Effector memory CD4-positive, alpha-beta T cell (primary cell): ENCODE results near the gene ARMC2.
"Not testable (repeated sequence)": the region's sequence is repeated elsewhere in the genome, so short reads cannot be mapped to it uniquely, and the experiment has no call there.

Source experiments
- DNase-seq, 3 donors: peaks; one replicate each; pipeline ENCODE4 v3.0.0-alpha.2; 2020
- H3K27ac ChIP-seq: 2 replicates; pipeline ENCODE4 v1.7.0; 2013; ENCODE audit warnings: mild to moderate bottlenecking, low read length, moderate library complexity; ENCODE audit not compliant: insufficient read depth, poor library complexity, severe bottlenecking
- H3K27me3 ChIP-seq: replicated peaks from 2 replicates; pipeline ENCODE4 v1.7.0; 2013; ENCODE audit warnings: mild to moderate bottlenecking, low read length; ENCODE audit not compliant: insufficient read depth, control insufficient read depth, poor library complexity, severe bottlenecking
- H3K36me3 ChIP-seq: 2 replicates; pipeline ENCODE4 v1.7.0; 2013; ENCODE audit warnings: mild to moderate bottlenecking, low read length, moderate library complexity; ENCODE audit not compliant: control insufficient read depth, insufficient read depth
- H3K4me1 ChIP-seq: 2 replicates; pipeline ENCODE4 v1.7.0; 2013; ENCODE audit warnings: low read length, mild to moderate bottlenecking; ENCODE audit not compliant: control insufficient read depth, insufficient read depth, poor library complexity, severe bottlenecking
- H3K4me3 ChIP-seq: 2 replicates; pipeline ENCODE4 v1.7.0; 2013; ENCODE audit warnings: low read length, low read depth, mild to moderate bottlenecking; ENCODE audit not compliant: insufficient read depth, poor library complexity, severe bottlenecking
- H3K9me3 ChIP-seq: 2 replicates; pipeline ENCODE4 v1.7.0; 2013; ENCODE audit warnings: mild to moderate bottlenecking, low read length, moderate library complexity; ENCODE audit not compliant: control insufficient read depth

Gene ARMC2

GRCh38 chr6:108878942-108879341 lies 30.7 kb downstream of the ARMC2 start:
- Histone ChIP-seq H3K4me3 (no peak overlapping the region), H3K4me1 (peaks cover 11% of the 10 kb centered on the region), H3K36me3 (no peaks in the 10 kb centered on the region), H3K9me3 (no peaks in the 10 kb centered on the region), H3K27ac (no peak overlapping the region), H3K27me3 (no peaks in the 10 kb centered on the region)
- DNase-seq: no peak

DNA sequence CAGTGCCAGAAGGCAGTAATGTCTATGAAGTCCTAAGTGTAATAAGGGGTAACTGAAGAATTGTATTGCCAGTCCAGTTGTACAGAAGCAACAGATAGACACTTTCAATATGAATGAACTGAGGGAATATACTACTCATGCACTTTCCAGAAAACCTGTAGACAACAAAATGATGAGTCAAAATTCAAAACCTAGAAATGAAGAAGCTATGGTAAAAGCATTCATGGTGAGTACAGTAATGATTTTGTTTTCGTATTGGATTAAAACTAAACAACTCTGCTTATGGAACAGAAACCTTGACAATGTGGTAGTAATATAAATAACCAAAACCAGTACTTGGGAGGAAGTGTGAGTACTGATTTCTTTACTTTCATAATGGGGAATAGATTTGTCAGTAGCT lies 35.0 kb downstream of the ARMC2 start:
- Histone ChIP-seq H3K9me3 (no peaks in the 10 kb centered on the region), H3K36me3 (no peaks in the 10 kb centered on the region), H3K4me3 (no peak overlapping the region), H3K27me3 (no peaks in the 10 kb centered on the region), H3K27ac (no peak overlapping the region), H3K4me1 (no peaks in the 10 kb centered on the region)
- DNase-seq: no peak

GRCh38 chr6:108884211-108885059 lies 36.2 kb downstream of the ARMC2 start:
- H3K4me1 ChIP-seq: no peaks in the 10 kb centered on the region
- no peaks in the 10 kb centered on the region for H3K36me3 ChIP-seq
- no peaks in the 10 kb centered on the region for H3K27me3 ChIP-seq
- H3K9me3 ChIP-seq: no peaks in the 10 kb centered on the region
- no peak for DNase-seq
- no peak overlapping the region for H3K27ac ChIP-seq
- no peak overlapping the region for H3K4me3 ChIP-seq

- DNase-seq: no peak
- no peaks in the 10 kb centered on the region for H3K4me1 ChIP-seq
- no peaks in the 10 kb centered on the region for H3K9me3 ChIP-seq
- H3K27ac ChIP-seq: no peak overlapping the region
- no peak overlapping the region for H3K4me3 ChIP-seq
- no peaks in the 10 kb centered on the region for H3K27me3 ChIP-seq
- no peaks in the 10 kb centered on the region for H3K36me3 ChIP-seq
These were observed 39.8 kb downstream of the ARMC2 start for GRCh38 chr6:108888052-108888451.

- H3K36me3 ChIP-seq: no peaks in the 10 kb centered on the region
- no peak for DNase-seq
- H3K4me3 ChIP-seq: no peak overlapping the region
- H3K27ac ChIP-seq: no peak overlapping the region
- no peaks in the 10 kb centered on the region for H3K4me1 ChIP-seq
- no peaks in the 10 kb centered on the region for H3K27me3 ChIP-seq
- H3K9me3 ChIP-seq: no peaks in the 10 kb centered on the region
These were observed 40.5 kb downstream of the ARMC2 start for GRCh38 chr6:108888745-108889144.

DNA sequence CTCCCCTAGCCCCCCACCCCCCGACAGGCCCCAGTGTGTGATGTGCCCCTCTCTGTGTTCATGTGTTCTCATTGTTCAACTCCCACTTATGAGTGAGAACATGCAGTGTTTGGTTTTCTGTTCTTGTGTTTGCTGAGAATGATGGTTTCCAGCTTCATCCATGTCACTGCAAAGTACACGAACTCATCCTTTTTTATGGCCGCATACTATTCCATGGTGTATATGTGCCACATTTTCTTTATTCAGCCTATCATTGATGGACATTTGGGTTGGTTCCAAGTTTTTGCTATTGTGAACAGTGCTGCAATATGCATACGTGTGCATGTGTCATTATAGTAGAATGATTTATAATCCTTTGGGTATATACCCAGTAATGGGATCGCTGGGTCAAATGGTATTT lies 42.7 kb downstream of the ARMC2 start:
- DNase-seq, H3K27me3 ChIP-seq, H3K4me3 ChIP-seq, H3K9me3 ChIP-seq, H3K4me1 ChIP-seq, H3K36me3 ChIP-seq, H3K27ac ChIP-seq: not testable (repeated sequence)

GRCh38 chr6:108895571-108895970 lies 47.3 kb downstream of the ARMC2 start:
- no peak for DNase-seq
- Histone ChIP-seq H3K4me3 (no peak overlapping the region), H3K27me3 (no peaks in the 10 kb centered on the region), H3K36me3 (no peaks in the 10 kb centered on the region), H3K9me3 (no peaks in the 10 kb centered on the region), H3K4me1 (peaks cover 7% of the 10 kb centered on the region), H3K27ac (peak overlapping the region; percentile 25)

GRCh38 chr6:108896111-108896661 lies 48.0 kb downstream of the ARMC2 start:
- no peak overlapping the region for H3K27ac ChIP-seq
- DNase-seq: no peak
- no peaks in the 10 kb centered on the region for H3K36me3 ChIP-seq
- H3K27me3 ChIP-seq: no peaks in the 10 kb centered on the region
- H3K4me3 ChIP-seq: no peak overlapping the region
- H3K4me1 ChIP-seq: peaks cover 7% of the 10 kb centered on the region
- H3K9me3 ChIP-seq: no peaks in the 10 kb centered on the region

GRCh38 chr6:108897371-108897770 lies 49.1 kb downstream of the ARMC2 start:
- peaks cover 14% of the 10 kb centered on the region for H3K4me1 ChIP-seq
- no peak overlapping the region for H3K4me3 ChIP-seq
- H3K36me3 ChIP-seq: no peaks in the 10 kb centered on the region
- no peak for DNase-seq
- no peaks in the 10 kb centered on the region for H3K27me3 ChIP-seq
- no peak overlapping the region for H3K27ac ChIP-seq
- H3K9me3 ChIP-seq: no peaks in the 10 kb centered on the region

DNA sequence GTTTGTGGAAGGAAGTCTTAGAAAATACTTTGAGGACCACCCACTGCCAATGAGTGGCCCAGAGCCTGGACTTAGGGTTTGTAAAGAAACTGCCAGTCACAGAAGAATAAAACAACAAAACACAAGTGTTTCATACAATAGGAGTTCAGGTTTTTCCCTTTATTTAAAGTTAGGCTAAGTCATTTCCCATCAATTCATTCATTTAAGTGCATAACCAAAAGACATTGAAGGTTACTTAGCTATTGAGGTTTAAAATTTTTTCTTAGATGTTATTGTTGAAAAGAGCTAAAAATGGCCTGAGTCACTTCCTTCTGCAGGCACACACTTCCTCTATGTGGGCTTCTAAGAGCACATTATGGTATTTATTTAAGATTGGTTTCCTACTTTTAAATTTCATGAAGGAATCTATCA lies 54.2 kb downstream of the ARMC2 start:
- H3K4me1 ChIP-seq: peaks cover 11% of the 10 kb centered on the region
- no peak overlapping the region for H3K27ac ChIP-seq
- H3K4me3 ChIP-seq: no peak overlapping the region
- H3K36me3 ChIP-seq: no peaks in the 10 kb centered on the region
- no peaks in the 10 kb centered on the region for H3K27me3 ChIP-seq
- H3K9me3 ChIP-seq: no peaks in the 10 kb centered on the region
- no peak for DNase-seq
